Stimulated activated CD4-positive, alpha-beta T cell treated with anti-CD3 and anti-CD28 coated beads, TNF-alpha, amount 100 ng/mL, for 4 hours (primary cell): Measurements from ENCODE around the gene HBA1.
"Not testable (repeated sequence)": the region's sequence is repeated elsewhere in the genome, so short reads cannot be mapped to it uniquely, and the experiment has no call there.

Experiments
- DNase-seq, 3 experiments: peaks; one replicate each; pipeline ENCODE4 v3.0.0-alpha.2; 2020; ENCODE audit warnings: low read depth in 3 of 3

The HBA1 gene

DNA sequence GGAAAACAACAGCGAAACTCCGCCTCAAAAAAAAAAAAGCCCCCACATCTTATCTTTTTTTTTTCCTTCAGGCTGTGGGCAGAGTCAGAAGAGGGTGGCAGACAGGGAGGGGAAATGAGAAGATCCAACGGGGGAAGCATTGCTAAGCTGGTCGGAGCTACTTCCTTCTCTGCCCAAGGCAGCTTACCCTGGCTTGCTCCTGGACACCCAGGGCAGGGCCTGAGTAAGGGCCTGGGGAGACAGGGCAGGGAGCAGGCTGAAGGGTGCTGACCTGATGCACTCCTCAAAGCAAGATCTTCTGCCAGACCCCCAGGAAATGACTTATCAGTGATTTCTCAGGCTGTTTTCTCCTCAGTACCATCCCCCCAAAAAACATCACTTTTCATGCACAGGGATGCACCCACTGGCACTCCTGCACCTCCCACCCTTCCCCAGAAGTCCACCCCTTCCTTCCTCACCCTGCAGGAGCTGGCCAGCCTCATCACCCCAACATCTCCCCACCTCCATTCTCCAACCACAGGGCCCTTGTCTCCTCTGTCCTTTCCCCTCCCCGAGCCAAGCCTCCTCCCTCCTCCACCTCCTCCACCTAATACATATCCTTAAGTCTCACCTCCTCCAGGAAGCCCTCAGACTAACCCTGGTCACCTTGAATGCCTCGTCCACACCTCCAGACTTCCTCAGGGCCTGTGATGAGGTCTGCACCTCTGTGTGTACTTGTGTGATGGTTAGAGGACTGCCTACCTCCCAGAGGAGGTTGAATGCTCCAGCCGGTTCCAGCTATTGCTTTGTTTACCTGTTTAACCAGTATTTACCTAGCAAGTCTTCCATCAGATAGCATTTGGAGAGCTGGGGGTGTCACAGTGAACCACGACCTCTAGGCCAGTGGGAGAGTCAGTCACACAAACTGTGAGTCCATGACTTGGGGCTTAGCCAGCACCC, 1.2 kb upstream of the HBA1 start:
- DNase-seq, result no peak

DNA sequence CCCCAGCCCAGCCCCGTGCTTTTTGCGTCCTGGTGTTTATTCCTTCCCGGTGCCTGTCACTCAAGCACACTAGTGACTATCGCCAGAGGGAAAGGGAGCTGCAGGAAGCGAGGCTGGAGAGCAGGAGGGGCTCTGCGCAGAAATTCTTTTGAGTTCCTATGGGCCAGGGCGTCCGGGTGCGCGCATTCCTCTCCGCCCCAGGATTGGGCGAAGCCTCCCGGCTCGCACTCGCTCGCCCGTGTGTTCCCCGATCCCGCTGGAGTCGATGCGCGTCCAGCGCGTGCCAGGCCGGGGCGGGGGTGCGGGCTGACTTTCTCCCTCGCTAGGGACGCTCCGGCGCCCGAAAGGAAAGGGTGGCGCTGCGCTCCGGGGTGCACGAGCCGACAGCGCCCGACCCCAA, 474 bp upstream of the HBA1 start:
- not testable (repeated sequence) for DNase-seq

DNA sequence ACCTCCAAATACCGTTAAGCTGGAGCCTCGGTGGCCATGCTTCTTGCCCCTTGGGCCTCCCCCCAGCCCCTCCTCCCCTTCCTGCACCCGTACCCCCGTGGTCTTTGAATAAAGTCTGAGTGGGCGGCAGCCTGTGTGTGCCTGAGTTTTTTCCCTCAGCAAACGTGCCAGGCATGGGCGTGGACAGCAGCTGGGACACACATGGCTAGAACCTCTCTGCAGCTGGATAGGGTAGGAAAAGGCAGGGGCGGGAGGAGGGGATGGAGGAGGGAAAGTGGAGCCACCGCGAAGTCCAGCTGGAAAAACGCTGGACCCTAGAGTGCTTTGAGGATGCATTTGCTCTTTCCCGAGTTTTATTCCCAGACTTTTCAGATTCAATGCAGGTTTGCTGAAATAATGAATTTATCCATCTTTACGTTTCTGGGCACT, 928 bp downstream of the HBA1 start:
- no peak for DNase-seq

DNA sequence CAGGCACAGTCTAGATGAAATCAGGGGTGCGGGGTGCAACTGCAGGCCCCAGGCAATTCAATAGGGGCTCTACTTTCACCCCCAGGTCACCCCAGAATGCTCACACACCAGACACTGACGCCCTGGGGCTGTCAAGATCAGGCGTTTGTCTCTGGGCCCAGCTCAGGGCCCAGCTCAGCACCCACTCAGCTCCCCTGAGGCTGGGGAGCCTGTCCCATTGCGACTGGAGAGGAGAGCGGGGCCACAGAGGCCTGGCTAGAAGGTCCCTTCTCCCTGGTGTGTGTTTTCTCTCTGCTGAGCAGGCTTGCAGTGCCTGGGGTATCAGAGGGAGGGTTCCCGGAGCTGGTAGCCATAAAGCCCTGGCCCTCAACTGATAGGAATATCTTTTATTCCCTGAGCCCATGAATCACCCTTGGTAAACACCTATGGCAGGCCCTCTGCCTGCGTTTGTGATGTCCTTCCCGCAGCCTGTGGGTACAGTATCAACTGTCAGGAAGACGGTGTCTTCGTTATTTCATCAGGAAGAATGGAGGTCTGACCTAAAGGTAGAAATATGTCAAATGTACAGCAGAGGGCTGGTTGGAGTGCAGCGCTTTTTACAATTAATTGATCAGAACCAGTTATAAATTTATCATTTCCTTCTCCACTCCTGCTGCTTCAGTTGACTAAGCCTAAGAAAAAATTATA, 1.6 kb downstream of the HBA1 start:
- DNase-seq, result no peak

DNA sequence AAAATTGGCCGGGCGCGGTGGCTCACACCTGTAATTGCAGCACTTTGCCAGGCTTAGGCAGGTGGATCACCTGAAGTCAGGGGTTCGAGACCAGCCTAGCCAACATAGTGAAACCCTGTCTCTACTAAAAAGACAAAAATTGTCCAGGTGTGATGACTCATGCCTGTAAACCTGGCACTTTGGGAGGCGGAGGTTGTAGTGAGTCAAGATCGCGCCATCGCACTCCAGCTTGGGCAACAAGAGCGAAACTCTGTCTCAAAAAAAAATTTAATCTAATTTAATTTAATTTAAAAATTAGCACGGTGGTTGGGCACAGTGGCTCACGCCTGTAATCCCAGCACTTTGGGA, 2.2 kb downstream of the HBA1 start:
- no peak for DNase-seq

DNA sequence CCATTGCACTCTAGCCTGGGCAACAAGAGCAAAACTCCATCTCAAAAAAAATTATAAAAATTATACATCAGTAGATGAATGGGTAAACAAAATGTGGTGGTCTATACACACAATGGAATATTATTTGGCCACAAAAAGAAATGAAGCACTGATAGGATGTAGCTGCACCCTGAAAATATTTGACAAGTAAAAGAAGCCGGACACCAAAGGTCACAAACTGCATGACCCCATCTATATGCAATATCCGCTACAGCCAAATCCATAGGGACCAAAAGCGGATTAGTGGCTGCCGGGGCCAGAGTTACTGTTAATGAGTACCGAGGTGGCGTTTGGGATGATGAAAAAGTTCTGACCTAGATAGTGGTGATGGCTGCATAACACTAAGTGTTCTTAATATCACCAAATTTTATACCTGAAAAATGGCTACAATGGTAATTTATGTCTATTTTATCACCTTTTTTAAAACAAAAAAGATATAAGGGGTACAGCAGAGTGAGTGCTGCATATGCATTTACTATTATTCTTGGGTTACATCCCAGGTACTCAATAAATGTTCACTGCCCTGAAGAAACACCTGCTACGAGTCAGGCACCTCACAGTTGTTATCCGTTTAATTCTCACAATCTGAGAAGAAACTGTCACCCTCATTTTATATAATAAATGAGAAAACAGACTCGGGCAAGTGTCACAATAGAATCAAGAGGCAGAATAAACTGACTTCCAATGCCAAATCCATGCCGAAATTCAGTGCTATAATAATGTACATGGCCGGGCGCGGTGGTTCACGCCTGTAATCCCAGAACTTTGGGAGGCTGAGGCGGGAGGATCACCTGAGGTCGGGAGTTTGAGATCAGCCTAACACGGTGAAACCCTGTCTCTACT, 3.0 kb downstream of the HBA1 start:
- DNase-seq, result no peak

DNA sequence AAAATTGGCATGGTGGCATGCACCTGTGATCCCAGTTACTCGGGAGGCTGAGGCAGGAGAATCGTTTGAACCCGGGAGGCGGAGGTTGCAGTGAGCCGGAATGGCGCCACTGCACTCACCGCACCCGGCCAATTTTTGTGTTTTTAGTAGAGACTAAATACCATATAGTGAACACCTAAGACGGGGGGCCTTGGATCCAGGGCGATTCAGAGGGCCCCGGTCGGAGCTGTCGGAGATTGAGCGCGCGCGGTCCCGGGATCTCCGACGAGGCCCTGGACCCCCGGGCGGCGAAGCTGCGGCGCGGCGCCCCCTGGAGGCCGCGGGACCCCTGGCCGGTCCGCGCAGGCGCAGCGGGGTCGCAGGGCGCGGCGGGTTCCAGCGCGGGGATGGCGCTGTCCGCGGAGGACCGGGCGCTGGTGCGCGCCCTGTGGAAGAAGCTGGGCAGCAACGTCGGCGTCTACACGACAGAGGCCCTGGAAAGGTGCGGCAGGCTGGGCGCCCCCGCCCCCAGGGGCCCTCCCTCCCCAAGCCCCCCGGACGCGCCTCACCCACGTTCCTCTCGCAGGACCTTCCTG, 3.7 kb downstream of the HBA1 start, which contains the start of gene HBQ1:
Gene HBQ1, plus strand, starts transcription at position 359 of the 575 bp plus-strand sequence. Its CDS starts 28 bp downstream, at position 387.
- DNase-seq, result peak in 2 of 3 experiments; percentile 13 to 23

DNA sequence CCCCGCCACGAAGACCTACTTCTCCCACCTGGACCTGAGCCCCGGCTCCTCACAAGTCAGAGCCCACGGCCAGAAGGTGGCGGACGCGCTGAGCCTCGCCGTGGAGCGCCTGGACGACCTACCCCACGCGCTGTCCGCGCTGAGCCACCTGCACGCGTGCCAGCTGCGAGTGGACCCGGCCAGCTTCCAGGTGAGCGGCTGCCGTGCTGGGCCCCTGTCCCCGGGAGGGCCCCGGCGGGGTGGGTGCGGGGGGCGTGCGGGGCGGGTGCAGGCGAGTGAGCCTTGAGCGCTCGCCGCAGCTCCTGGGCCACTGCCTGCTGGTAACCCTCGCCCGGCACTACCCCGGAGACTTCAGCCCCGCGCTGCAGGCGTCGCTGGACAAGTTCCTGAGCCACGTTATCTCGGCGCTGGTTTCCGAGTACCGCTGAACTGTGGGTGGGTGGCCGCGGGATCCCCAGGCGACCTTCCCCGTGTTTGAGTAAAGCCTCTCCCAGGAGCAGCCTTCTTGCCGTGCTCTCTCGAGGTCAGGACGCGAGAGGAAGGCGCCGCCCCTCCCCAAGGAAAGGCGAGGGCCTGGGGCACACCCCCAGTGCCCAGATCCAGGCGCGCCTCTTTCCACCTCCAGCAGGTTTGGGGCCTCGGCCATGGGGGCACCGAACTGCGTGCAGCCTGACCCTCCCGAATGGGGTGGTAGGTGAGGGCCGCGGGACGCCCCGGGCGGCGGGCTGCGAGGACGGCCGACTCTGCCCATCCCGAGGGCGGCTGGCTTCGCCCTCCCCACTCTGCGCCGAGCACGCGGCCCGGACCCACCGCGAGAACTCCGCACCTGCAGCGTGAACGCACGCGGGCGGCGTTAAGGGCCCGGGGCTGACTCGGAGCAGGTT, 4.4 kb downstream of the HBA1 start:
- DNase-seq, result peak; percentile 35 to 72 (median 70)

DNA sequence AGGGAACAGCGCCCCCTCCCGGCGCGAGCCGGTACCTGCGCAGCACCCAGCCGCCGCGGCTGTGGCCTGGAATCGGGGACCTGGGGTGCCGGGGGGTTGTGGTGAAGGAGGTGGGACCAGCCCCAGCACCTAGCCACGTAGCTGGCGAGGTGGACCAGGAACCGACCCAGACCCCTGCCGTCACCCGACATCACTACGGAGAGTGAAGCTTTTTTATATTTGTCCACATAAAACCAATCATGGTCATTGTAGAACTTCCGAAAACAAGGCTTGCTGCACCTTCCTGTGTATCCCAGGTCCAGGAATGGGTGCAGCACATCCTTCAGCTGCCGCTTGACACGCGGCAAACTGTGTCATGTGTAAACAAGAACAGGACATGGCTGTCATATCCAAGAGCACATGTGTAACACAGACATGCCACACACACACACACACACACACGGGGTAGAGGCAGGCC, 5.1 kb downstream of the HBA1 start:
- peak in 1 of 3 experiments; percentile 73 for DNase-seq

DNA sequence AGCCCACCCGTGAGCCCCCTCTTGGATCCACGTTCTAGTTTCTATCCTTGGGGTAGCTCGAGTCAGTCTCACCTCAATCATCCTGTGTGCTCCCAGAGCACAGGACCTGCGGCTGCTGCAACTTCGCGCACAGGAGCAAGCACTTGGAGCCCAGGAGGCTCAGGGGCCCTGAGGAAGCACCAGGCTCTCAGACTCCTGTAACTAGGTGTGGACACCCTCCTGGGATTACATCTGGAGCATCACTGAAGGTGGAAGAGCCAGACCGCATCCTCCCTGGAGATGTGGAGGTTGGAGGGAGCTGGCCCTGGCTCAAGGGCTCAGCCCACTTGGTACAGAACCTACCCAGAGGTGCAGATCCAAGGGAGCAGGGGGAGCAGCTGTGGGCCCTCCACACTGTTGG, 6.5 kb downstream of the HBA1 start:
- no peak for DNase-seq

DNA sequence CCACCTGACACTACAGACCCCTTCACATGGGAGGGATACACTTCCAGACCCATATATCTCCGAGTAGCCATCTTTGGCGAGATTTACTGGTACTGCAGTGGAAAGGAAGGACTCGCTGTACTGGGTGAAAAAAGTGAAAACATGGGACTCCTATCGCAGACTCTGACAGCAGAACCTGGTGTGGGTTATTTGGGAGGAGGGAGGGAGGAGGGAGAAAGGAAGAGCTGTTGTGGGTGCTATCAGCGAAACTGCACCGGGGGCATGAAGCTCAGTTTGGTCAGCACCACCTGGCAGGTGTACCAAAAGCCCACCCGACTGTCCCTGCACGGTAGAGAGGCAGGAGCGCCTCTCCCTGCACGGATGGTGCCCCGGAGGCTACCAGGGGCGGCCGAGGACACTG, 8.7 kb downstream of the HBA1 start:
- no peak for DNase-seq

DNA sequence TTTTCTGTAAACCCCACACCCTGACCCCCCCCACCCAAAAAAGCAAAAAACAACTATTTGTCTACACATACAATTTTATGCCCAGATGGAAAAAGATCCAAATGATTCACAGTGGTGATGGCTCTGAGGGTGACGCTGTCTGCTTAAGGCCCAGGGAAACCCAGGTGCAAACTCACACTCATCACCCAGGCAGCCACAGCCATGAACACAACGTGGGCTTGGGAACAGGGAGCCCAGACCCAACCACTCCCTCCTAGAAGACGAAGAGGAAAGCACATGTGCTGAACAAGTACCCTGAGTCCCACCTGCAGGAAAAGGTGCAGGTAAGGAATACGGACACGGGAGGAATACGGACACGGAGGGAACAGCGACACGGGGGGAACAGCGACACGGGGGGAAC, 9.2 kb downstream of the HBA1 start:
- no peak for DNase-seq

DNA sequence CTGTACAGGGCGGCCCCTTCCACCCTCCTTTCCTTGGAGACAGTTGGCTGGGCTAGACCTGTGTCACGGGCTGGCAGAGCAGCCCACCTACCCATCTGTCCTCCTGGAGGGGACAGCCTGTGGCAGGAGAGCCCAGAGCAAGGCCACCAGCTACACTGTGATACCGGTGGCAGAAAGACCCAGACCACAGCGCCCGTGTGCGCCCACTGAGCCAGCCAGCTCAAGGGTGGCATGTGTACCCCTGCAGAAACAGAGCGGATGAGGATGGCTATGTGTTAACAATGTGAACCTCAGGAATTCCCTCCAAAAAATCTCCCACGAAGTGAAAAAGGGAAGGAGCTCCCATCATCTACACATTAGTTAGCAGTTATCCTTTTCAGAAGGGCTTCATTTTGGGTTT, 10.8 kb downstream of the HBA1 start:
- DNase-seq, result no peak

DNA sequence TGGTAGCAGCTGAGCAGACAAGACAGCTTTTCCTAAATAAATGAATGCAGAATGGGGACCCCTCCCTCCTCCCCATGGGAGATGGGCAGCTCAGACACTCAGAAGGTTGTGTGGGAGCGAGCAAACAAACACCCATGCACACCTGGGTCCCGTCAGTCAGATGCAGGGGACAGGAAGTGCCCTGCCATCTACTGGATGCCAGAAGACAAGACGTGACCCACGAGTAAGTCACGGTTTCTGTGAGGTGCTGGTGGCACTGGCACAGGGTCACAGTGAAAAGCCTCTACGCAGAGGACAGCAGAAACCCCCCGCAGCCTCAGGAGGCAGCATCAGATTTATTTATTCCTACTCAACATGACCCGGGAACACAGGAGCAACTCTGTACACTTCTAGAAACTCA, 12.2 kb downstream of the HBA1 start:
- no peak for DNase-seq

DNA sequence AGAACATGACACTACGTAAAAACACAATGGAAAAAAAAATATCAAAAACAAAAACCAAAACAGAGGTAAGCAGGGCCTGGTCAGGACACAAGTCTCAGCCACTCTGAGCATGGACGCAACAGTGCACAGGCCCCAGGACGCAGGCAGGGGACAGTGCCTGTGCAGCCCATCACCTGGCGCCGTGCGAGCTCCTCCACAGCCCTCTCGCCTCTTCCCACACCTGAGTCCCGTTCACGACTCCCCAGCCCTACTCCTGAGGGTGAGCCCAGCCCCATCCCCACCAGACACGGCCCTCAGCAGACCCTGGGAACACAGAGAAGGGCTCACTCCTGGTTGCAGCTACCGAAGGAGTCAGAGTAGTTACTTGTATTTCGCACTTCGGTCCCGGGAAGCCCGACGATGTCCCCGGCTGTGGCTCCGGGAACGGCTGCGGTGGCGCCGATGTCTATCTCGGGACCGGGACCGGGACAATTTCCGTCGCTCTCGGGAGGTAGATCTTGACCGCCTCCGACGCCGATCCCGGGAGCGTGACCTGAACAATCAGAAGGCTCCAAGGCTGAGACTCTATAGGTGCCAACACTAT, 13.2 kb downstream of the HBA1 start:
- DNase-seq, result no peak

DNA sequence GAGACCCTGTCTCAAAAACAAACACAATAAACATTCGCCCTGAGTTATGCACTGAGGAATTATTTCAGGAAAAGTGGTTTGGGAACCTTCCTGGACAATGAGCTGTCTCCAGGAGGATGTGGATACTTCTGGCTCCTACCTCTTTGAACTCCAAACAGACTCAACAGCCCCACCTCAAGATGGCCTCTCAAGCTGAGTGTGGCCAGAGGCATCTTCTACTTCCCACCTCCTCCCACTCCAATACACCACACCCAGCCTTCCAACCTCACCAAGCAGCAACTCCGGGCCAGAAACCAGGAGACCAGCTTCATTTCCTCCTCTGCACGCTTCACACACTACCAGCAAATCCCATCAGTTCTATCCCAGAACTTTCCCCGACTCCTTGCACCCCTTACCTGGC, 15.4 kb downstream of the HBA1 start:
- DNase-seq, result no peak

DNA sequence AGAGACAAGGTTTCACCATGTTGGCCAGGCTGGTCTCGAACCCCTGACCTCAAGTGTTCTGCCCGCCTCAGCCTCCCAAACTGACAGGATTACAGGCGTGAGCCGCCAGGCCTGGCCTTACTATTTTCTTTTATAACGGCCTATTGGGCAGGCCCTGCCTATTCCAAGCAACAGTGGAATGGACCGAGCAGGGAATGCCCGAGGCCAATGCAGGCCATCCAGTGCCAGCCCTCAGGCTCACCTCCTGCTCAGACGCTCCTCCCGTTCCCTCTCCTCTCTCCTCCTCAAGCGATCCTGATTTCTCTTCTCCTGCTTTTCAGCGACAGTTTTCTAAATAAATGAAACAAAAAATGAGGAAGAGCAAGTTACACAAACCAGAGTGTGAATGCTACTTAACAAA, 16.2 kb downstream of the HBA1 start:
- no peak for DNase-seq

DNA sequence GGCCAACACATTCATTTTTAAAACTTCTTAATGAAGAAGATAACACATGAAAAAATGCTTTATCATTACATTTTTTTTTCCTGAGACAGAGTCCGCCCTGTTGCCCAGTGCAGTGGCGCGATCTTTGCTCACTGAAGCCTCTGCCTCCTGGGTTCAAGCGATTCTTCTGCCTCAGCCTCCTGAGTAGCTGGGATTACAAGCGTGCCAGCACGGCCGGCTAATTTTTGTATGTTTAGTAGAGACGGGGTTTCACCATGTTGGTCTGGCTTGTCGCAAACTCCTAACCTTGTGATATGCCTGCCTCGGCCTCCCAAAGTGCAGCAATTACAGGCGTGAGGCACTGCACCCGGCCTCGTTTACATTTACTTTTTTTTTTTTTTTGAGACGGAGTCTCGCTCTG, 17.0 kb downstream of the HBA1 start:
- DNase-seq, result no peak

DNA sequence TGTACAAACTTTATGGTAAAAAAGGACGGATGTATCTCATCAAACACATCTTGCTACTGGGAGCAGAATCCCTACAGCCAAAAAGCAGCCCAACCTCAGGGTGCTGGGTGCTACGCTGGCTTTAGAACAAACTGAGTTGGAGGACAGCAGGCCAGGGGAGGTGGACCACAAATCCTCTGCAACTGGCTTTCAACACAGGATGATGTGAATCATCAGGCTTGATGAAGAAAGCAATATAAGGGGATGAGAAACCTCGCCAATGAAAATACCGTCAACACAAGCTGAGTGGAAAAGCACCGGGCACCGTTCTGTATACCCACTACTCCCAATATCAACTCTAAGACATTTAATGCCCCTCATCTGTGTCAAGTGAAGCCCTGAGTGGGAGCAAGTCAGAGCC, 18.0 kb downstream of the HBA1 start:
- DNase-seq, result no peak

DNA sequence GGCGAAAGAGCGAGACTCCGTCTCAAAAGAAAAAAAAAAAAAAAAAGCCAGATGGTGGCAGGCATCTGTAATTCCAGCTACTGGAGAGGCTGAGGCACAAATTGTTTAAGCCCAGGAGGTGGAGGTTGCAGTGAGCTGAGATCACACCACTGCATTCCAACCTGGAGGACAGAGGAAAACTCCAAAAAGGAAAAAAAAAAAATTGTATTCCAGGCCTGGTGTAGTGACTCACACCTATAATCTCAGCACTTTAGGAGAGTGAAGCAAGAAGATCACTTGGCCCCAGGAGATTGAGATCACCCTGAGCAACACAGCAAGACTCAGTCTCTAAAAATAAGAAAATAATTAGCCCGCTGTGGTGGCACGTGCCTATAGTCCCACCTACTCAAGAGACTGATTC, 23.9 kb downstream of the HBA1 start:
- no peak for DNase-seq
